HuH-7 (cell line): ENCODE measurements around the gene SRP14.

Experiments used
- DNase-seq: peaks from one replicate; pipeline ENCODE4 v3.0.0; 2011; ENCODE audit warnings: low spot score

Gene SRP14

GRCh38 chr15:40067921-40068624 is 29.1 kb upstream of the SRP14 start:
- no peak for DNase-seq

- DNase-seq, result no peak
Observed at GRCh38 chr15:40066589-40066988, 27.6 kb upstream of the SRP14 start.

GRCh38 chr15:40065166-40065565 is 26.2 kb upstream of the SRP14 start:
- DNase-seq, result no peak

GRCh38 chr15:40064231-40064894 is 25.4 kb upstream of the SRP14 start:
- DNase-seq, result no peak

GRCh38 chr15:40063563-40064011 is 24.6 kb upstream of the SRP14 start:
- no peak for DNase-seq

GRCh38 chr15:40062816-40063562 is 24.0 kb upstream of the SRP14 start:
- no peak for DNase-seq

- no peak for DNase-seq
Observed at GRCh38 chr15:40061212-40061901, 22.4 kb upstream of the SRP14 start.

- no peak for DNase-seq
Observed at GRCh38 chr15:40060236-40060961, 21.4 kb upstream of the SRP14 start.

GRCh38 chr15:40059821-40060220 is 20.8 kb upstream of the SRP14 start:
- no peak for DNase-seq

- DNase-seq, result no peak
Observed at GRCh38 chr15:40058476-40059140, 19.6 kb upstream of the SRP14 start.

GRCh38 chr15:40055576-40056293 is 16.8 kb upstream of the SRP14 start:
- no peak for DNase-seq

GRCh38 chr15:40054855-40055575 is 16.0 kb upstream of the SRP14 start:
- no peak for DNase-seq

- no peak for DNase-seq
Observed at GRCh38 chr15:40054605-40054854, 15.5 kb upstream of the SRP14 start.

GRCh38 chr15:40053831-40054604 is 15.0 kb upstream of the SRP14 start:
- no peak for DNase-seq

- DNase-seq, result no peak
Observed at GRCh38 chr15:40053079-40053830, 14.3 kb upstream of the SRP14 start.

GRCh38 chr15:40052604-40053003 is 13.6 kb upstream of the SRP14 start:
- no peak for DNase-seq

GRCh38 chr15:40051616-40052415 is 12.8 kb upstream of the SRP14 start:
- no peak for DNase-seq
